ENCODE data around the gene SHOX.
A peak's percentile ranks its signal among the peaks of the same experiment; 100 is the strongest.
"Not testable (repeated sequence)": the region's sequence is repeated elsewhere in the genome, so short reads cannot be mapped to it uniquely, and the experiment has no call there.

SHOX gene

GRCh38 chrX:630612-631496 lies at the start of gene SHOX:
SHOX (plus strand) TSS chrX:630791; CDS start chrX:630898, 107 bp downstream.
- peak; percentile 71 for DNase-seq (ENCODE audit: extremely low read depth, low read depth)
- no peak for TF ChIP-seq CTCF (IDR thresholded peaks at IDR 0.05; ENCODE audit: low read depth, low read length)

- TF ChIP-seq CTCF (IDR thresholded peaks at IDR 0.05; ENCODE audit: low read depth, low read length): no peak
- DNase-seq (ENCODE audit: extremely low read depth, low read depth): no peak
These were observed 49.5 kb upstream of the SHOX start for GRCh38 chrX:581066-581465.

- no peak for TF ChIP-seq CTCF (IDR thresholded peaks at IDR 0.05; ENCODE audit: low read depth, low read length)
These were observed 48.8 kb upstream of the SHOX start for GRCh38 chrX:581720-582298.

GRCh38 chrX:584572-584971 lies 46.0 kb upstream of the SHOX start:
- no peak for TF ChIP-seq CTCF (IDR thresholded peaks at IDR 0.05; ENCODE audit: low read depth, low read length)
- DNase-seq (ENCODE audit: extremely low read depth, low read depth): no peak

More at GRCh38 chrX:581720-582298, 48.8 kb upstream of the SHOX start:
- no peak for DNase-seq (ENCODE audit: extremely low read depth, low read depth)

GRCh38 chrX:585115-585808 lies 45.3 kb upstream of the SHOX start:
- no peak for TF ChIP-seq CTCF (IDR thresholded peaks at IDR 0.05; ENCODE audit: low read depth, low read length)
- no peak for DNase-seq (ENCODE audit: extremely low read depth, low read depth)

- no peak for DNase-seq (ENCODE audit: extremely low read depth, low read depth)
- no peak for TF ChIP-seq CTCF (IDR thresholded peaks at IDR 0.05; ENCODE audit: low read depth, low read length)
These were observed 44.2 kb upstream of the SHOX start for GRCh38 chrX:586351-586750.

GRCh38 chrX:589261-589660 lies 41.3 kb upstream of the SHOX start:
- not testable (repeated sequence) for DNase-seq (ENCODE audit: extremely low read depth, low read depth)
